OCI-LY7 (cell line): ENCODE measurements around the gene IQCE. TPM values are rescaled to one million over a fixed set of nuclear protein-coding genes. Genes with fewer than 3 reads are reported as not detected.

Experiments
- BruUV-seq: library from RNA; stranded (reverse); fragments of 400-500 nt; replicated peaks from 2 replicates; lab custom pipeline; 2021; lab: Mats Ljungman, UMichigan
- CTCF ChIA-PET: fragments of 300-600 bp; sonication (Branson Sonifier 250); formaldehyde crosslinking; loops from one replicate; lab custom pipeline; 2022; ENCODE audit warnings: antibody characterized with exemption; ENCODE audit not compliant: unreplicated experiment; lab: Charles Lee
- POLR2A ChIA-PET: fragments of 300-600 bp; sonication (Branson Sonifier 250); formaldehyde crosslinking; loops from one replicate; lab custom pipeline; 2022; ENCODE audit warnings: antibody characterized with exemption; lab: Charles Lee
- DNase-seq: peaks from one replicate; pipeline ENCODE4 v3.0.0-alpha.2; 2015; ENCODE audit warnings: low spot score
- H2AFZ ChIP-seq: fragments of 200-600 bp; sonication (generic), shearing (Covaris generic); 2 replicates; pipeline ENCODE4 v1.6.1; 2014; ENCODE audit warnings: mild to moderate bottlenecking, antibody characterized with exemption, low read length, moderate library complexity
- H3K27ac ChIP-seq: fragments of 200-600 bp; sonication (generic); 2 replicates; pipeline ENCODE4 v1.5.1; 2014; ENCODE audit warnings: mixed run types, low read depth, mild to moderate bottlenecking, moderate library complexity, low read length, inconsistent platforms; ENCODE audit not compliant: poor library complexity, severe bottlenecking
- H3K36me3 ChIP-seq: fragments of 200-600 bp; sonication (generic); 2 replicates; pipeline ENCODE4 v1.6.1; 2014; ENCODE audit warnings: mild to moderate bottlenecking, antibody characterized with exemption, low read length, moderate library complexity, mixed read lengths; ENCODE audit not compliant: insufficient read depth
- H3K4me1 ChIP-seq: fragments of 200-600 bp; sonication (generic); 2 replicates; pipeline ENCODE4 v1.5.1; 2014; ENCODE audit warnings: mild to moderate bottlenecking, low read length; ENCODE audit not compliant: insufficient read depth, poor library complexity, severe bottlenecking
- H3K4me2 ChIP-seq: fragments of 200-600 bp; sonication (generic); 2 replicates; pipeline ENCODE4 v1.6.1; 2014; ENCODE audit warnings: mild to moderate bottlenecking, low read length
- H3K4me3 ChIP-seq: fragments of 200-600 bp; sonication (generic); 2 replicates; pipeline ENCODE4 v1.5.1; 2014; ENCODE audit warnings: mild to moderate bottlenecking, low read depth, low read length; ENCODE audit not compliant: poor library complexity, severe bottlenecking
- H3K79me2 ChIP-seq: fragments of 200-600 bp; sonication (generic); 2 replicates; pipeline ENCODE4 v1.6.1; 2016; ENCODE audit warnings: low read depth, mild to moderate bottlenecking, low read length, moderate library complexity, mixed read lengths; ENCODE audit not compliant: insufficient read depth
- H3K9me2 ChIP-seq: fragments of 200-600 bp; sonication (generic); 2 replicates; pipeline ENCODE4 v1.6.1; 2016; ENCODE audit warnings: mild to moderate bottlenecking, low read length, mixed read lengths; ENCODE audit not compliant: insufficient read depth
- H3K9me3 ChIP-seq: fragments of 200-600 bp; sonication (generic); 2 replicates; pipeline ENCODE4 v1.6.1; 2014; ENCODE audit warnings: mild to moderate bottlenecking, mixed run types, low read length, mixed read lengths
- H4K20me1 ChIP-seq: fragments of 200-600 bp; sonication (generic); 2 replicates; pipeline ENCODE4 v1.6.1; 2014; ENCODE audit warnings: mild to moderate bottlenecking, antibody characterized with exemption, low read length, moderate library complexity, mixed read lengths; ENCODE audit not compliant: insufficient read depth
- EZH2phosphoT487 ChIP-seq: fragments of 200-600 bp; sonication (generic); IDR thresholded peaks from 2 replicates; pipeline ENCODE4 v1.6.1; 2018; ENCODE audit warnings: low read depth, borderline replicate concordance, mild to moderate bottlenecking, mixed run types, antibody characterized with exemption, low read length, moderate library complexity, mixed read lengths
- intact Hi-C: fragments of 100-400 bp; cut with micrococcal nuclease; formaldehyde crosslinking; loops from one replicate; pipeline ENCODE4 v1.10.0; 2022; ENCODE audit not compliant: unreplicated experiment
- total RNA-seq, 2 experiments: library from RNA; depleted of rRNA in 1 of 2; stranded (reverse); fragments of >200 nt in 1 of 2; shearing (Covaris generic) in 1 of 2; gene quantifications; 2 replicates each; pipeline ENCODE4 v1.2.3, GENCODE V29; 2014 to 2022
- TF ChIP-seq, protein P1 (sequence below): fragments of 200-600 bp; sonication (generic); conservative IDR thresholded peaks from 2 replicates; pipeline ENCODE4 v1.5.1; 2014; ENCODE audit warnings: mild to moderate bottlenecking, antibody characterized with exemption, low read length, moderate library complexity, mixed read lengths

Gene IQCE
- total RNA-seq, 2 experiments from 2014 or later: 6.2 to 6.6 TPM

DNA sequence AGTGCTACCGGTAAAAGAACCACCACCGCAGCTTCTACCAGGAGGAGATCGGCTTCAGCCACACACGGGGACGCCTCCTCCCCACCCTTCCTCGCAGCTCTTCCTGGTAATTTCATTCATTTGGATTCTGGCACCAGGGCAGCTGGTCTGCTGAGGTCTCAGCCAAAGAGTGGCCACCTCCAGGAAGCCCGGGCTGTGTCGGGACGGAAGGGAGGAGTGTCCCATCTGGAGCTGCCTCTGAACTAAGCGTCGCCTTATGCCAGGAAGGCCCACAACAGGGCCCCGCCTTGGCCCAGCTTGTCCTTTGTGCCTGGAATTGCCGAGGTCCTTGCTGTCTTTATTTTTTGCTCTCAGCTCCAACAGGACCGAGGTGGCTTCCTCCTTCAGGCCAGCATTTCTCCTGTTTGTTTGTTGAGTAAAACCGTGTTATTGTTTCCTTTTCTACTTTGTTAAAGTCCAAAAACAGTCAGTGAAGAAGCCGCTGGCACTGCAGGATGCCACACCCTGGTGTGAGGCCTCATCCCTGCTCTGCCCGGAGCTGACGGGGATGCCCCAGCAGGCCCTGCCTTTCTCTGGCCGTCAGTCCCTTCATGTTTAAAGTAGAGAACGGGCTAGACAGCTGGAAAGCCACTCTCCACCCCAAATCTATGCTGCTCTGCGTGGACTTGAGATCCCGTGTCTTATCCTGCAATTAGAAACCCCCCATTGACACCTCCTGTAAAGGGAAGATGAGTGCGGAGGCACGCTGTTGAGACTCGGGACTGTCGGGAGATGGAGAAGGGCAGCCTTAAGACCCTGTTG, 48.5 kb downstream of the IQCE start:
- H3K79me2 ChIP-seq: no peaks in the 10 kb centered on the region
- intact Hi-C loops: no loop called here
- DNase-seq: no peak
- H3K4me1 ChIP-seq: peaks cover under 1% of the 10 kb centered on the region
- no peaks in the 10 kb centered on the region for H3K9me3 ChIP-seq
- no peak overlapping the region for H3K4me3 ChIP-seq
- H3K27ac ChIP-seq: no peak overlapping the region
- H2AFZ ChIP-seq: no peak overlapping the region
- BruUV-seq: no TSS peak
- H3K36me3 ChIP-seq: no peaks in the 10 kb centered on the region
- no peaks in the 10 kb centered on the region for H3K9me2 ChIP-seq
- no peak for TF ChIP-seq EZH2phosphoT487
- TF ChIP-seq, protein P1, sequence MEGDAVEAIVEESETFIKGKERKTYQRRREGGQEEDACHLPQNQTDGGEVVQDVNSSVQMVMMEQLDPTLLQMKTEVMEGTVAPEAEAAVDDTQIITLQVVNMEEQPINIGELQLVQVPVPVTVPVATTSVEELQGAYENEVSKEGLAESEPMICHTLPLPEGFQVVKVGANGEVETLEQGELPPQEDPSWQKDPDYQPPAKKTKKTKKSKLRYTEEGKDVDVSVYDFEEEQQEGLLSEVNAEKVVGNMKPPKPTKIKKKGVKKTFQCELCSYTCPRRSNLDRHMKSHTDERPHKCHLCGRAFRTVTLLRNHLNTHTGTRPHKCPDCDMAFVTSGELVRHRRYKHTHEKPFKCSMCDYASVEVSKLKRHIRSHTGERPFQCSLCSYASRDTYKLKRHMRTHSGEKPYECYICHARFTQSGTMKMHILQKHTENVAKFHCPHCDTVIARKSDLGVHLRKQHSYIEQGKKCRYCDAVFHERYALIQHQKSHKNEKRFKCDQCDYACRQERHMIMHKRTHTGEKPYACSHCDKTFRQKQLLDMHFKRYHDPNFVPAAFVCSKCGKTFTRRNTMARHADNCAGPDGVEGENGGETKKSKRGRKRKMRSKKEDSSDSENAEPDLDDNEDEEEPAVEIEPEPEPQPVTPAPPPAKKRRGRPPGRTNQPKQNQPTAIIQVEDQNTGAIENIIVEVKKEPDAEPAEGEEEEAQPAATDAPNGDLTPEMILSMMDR: no peak
- no peak overlapping the region for H3K4me2 ChIP-seq
- POLR2A ChIA-PET: interaction anchor here (0.6 kb wide), 1 partner anchor 56 kb away, joined by 6 read pairs; no protein-coding TSS in a partner anchor
- H4K20me1 ChIP-seq: no peaks in the 10 kb centered on the region
- CTCF ChIA-PET: no interaction called here

DNA sequence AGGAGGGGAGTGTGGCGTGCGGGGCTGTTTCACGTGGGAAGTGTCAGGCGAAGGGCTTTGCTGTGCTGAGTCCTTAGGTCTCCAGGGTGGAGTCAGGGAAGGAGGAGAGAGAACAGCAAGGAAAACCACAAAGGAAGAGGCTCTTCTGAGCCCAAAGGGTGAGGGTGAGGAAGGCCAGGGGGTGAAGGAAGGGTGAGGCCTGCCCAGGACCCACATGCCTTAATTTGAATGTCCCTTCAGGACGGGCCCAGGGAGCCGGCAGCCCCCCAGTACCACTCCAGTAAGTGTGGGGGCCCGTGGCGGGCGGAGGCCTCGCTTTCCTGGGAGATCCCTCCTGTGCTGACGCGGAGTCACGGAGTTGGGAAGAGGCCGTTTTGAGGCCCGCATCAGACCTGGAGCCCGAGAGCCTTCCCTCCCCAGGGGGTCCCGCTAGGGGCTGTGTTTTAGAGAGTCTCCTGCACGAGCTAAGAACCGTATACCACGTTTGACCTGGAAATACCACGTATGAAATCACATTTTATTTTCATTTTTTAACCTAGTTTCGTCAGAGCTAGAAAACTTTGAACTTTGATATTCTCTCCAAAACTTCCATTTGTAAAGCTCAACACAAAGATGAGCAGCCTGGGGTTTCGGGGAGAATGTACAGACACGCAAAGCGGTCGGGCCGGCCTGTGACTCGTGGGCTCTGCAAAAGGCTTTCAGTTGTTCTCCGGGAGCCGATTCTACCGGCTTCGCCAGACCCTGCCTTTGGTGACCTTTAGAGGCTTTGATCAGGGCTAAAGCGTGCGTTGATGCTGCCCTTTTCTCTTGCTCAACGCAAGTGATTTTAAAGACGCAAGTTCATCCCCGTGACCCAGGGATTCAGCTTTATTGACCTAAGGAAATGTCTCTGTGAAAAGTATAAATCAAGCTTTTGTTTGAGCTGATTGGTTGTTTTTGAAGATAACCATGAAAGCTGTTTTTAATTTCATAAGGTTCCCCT, 49.4 kb downstream of the IQCE start:
- ChIA-PET CTCF (interaction anchor here (0.6 to 1.5 kb wide), 3 partner anchors 23 to 102 kb away, joined by 3 to 6 read pairs (median 4); no protein-coding TSS in a partner anchor), POLR2A (interaction anchor here (0.7 to 1.2 kb wide), 2 partner anchors 34 to 46 kb away, joined by 3 to 4 read pairs; no protein-coding TSS in a partner anchor)
- H3K9me2 ChIP-seq: no peaks in the 10 kb centered on the region
- DNase-seq: no peak
- H3K4me3 ChIP-seq: no peak overlapping the region
- no peaks in the 10 kb centered on the region for H3K36me3 ChIP-seq
- no TSS peak for BruUV-seq
- H3K9me3 ChIP-seq: no peaks in the 10 kb centered on the region
- no peak for TF ChIP-seq EZH2phosphoT487
- TF ChIP-seq, protein P1: no peak
- no peak overlapping the region for H3K4me2 ChIP-seq
- no peak overlapping the region for H2AFZ ChIP-seq
- H4K20me1 ChIP-seq: no peaks in the 10 kb centered on the region
- H3K4me1 ChIP-seq: peaks cover 9% of the 10 kb centered on the region
- no peaks in the 10 kb centered on the region for H3K79me2 ChIP-seq
- intact Hi-C loops: loop anchor here (2.0 kb wide), 1 partner anchor 73 kb away; no protein-coding TSS in a partner anchor
- H3K27ac ChIP-seq: no peak overlapping the region
